GM23338 (cell line): ENCODE data around the gene EFR3B. TPM values are rescaled to one million over a fixed set of nuclear protein-coding genes. Genes with fewer than 3 reads are reported as not detected.

Source experiments
- ATAC-seq: fragments of 200-7000 bp; cut with Tn5 transposase; 3 replicates; pipeline ENCODE4 v1.9.1; 2020
- DNase-seq: peaks from one replicate; pipeline ENCODE4 v3.0.0-alpha.2; 2015; ENCODE audit warnings: low spot score
- H2AFZ ChIP-seq: fragments of 200-600 bp; sonication (generic); 2 replicates; pipeline ENCODE4 v1.8.0; 2016; ENCODE audit warnings: antibody characterized with exemption, mild to moderate bottlenecking, moderate library complexity
- H3F3A ChIP-seq: fragments of 200-600 bp; sonication (generic); replicated peaks from 2 replicates; pipeline ENCODE4 v1.8.0; 2017; ENCODE audit warnings: antibody characterized with exemption, mixed run types, low read depth
- H3K27ac ChIP-seq: fragments of 200-600 bp; sonication (generic); 2 replicates; pipeline ENCODE4 v1.6.1; 2016; ENCODE audit warnings: low read depth
- H3K27me3 ChIP-seq: fragments of 200-600 bp; sonication (generic); 2 replicates; pipeline ENCODE4 v1.8.0; 2016; ENCODE audit warnings: mild to moderate bottlenecking, mixed run types, moderate library complexity; ENCODE audit not compliant: insufficient read depth
- H3K36me3 ChIP-seq: fragments of 200-600 bp; sonication (generic); 2 replicates; pipeline ENCODE4 v1.8.0; 2016; ENCODE audit warnings: mild to moderate bottlenecking; ENCODE audit not compliant: insufficient read depth
- H3K4me1 ChIP-seq: fragments of 200-600 bp; sonication (generic); 2 replicates; pipeline ENCODE4 v1.8.0; 2016; ENCODE audit warnings: mild to moderate bottlenecking, moderate library complexity; ENCODE audit not compliant: insufficient read depth
- H3K4me2 ChIP-seq: fragments of 200-600 bp; sonication (generic); 2 replicates; pipeline ENCODE4 v1.7.1; 2017; ENCODE audit warnings: mixed run types
- H3K4me3 ChIP-seq: fragments of 200-600 bp; sonication (generic); 2 replicates; pipeline ENCODE4 v1.6.1; 2016; ENCODE audit warnings: mixed run types
- H3K79me2 ChIP-seq: fragments of 200-600 bp; sonication (generic); replicated peaks from 2 replicates; pipeline ENCODE4 v1.8.0; 2017; ENCODE audit warnings: mild to moderate bottlenecking; ENCODE audit not compliant: insufficient read depth
- H3K9me2 ChIP-seq: fragments of 200-600 bp; sonication (generic); 2 replicates; pipeline ENCODE4 v1.8.0; 2017; ENCODE audit not compliant: insufficient read depth
- H4K20me1 ChIP-seq: fragments of 200-600 bp; sonication (generic); replicated peaks from 2 replicates; pipeline ENCODE4 v1.8.0; 2017; ENCODE audit warnings: mild to moderate bottlenecking; ENCODE audit not compliant: insufficient read depth
- H3K27ac Mint-ChIP-seq: 2 replicates; pipeline ENCODE4 v1.8.0; 2020; ENCODE audit warnings: inconsistent platforms, mild to moderate bottlenecking, moderate library complexity, mixed read lengths
- H3K27me3 Mint-ChIP-seq: 3 replicates; pipeline ENCODE4 v1.8.0; 2022; ENCODE audit warnings: low read depth, mild to moderate bottlenecking, moderate library complexity, mixed read lengths, inconsistent platforms; ENCODE audit not compliant: insufficient read depth, poor library complexity
- H3K36me3 Mint-ChIP-seq: 3 replicates; pipeline ENCODE4 v1.8.0; 2021; ENCODE audit warnings: low read depth, mild to moderate bottlenecking, inconsistent platforms, moderate library complexity, mixed read lengths
- H3K4me1 Mint-ChIP-seq: 3 replicates; pipeline ENCODE4 v1.8.0; 2020; ENCODE audit warnings: mild to moderate bottlenecking, inconsistent platforms, mixed read lengths
- H3K4me3 Mint-ChIP-seq: 3 replicates; pipeline ENCODE4 v1.8.0; 2021; ENCODE audit warnings: moderate library complexity, mild to moderate bottlenecking, inconsistent platforms, mixed read lengths
- H3K9me3 Mint-ChIP-seq: 3 replicates; pipeline ENCODE4 v1.8.0; 2020; ENCODE audit warnings: moderate library complexity, mild to moderate bottlenecking, inconsistent platforms, mixed read lengths
- CREB1 ChIP-seq: fragments of 250-450 bp; sonication (Bioruptor Pico); IDR thresholded peaks from 2 replicates; pipeline ENCODE4 v1.5.0; 2020; ENCODE audit warnings: low read depth, mild to moderate bottlenecking, moderate library complexity
- CTCF ChIP-seq, 2 experiments: fragments of 200-600 bp in 1 of 2; sonication (generic) in 1 of 2; conservative IDR thresholded peaks; 2 replicates each; pipeline versions ENCODE4 v1.5.1 to v1.6.1; 2016 to 2017; ENCODE audit warnings: antibody characterized with exemption in 2 of 2, low read depth in 2 of 2, mild to moderate bottlenecking in 2 of 2, moderate library complexity in 1 of 2
- EZH2phosphoT487 ChIP-seq: fragments of 200-600 bp; sonication (generic); IDR thresholded peaks from one replicate; pipeline ENCODE4 v1.8.1; 2018; ENCODE audit warnings: antibody characterized with exemption; ENCODE audit not compliant: unreplicated experiment
- JUNB ChIP-seq: IDR thresholded peaks from one replicate; pipeline ENCODE4 v1.6.1; 2016; ENCODE audit warnings: antibody characterized with exemption; ENCODE audit not compliant: unreplicated experiment
- STAT1 ChIP-seq: IDR thresholded peaks from one replicate; pipeline ENCODE4 v1.6.1; 2016; ENCODE audit warnings: antibody characterized with exemption; ENCODE audit not compliant: unreplicated experiment
- ZNF114 ChIP-seq: fragments of 250-450 bp; sonication (Bioruptor Pico); IDR thresholded peaks from 2 replicates; pipeline ENCODE4 v1.5.0; 2020; ENCODE audit warnings: mild to moderate bottlenecking, moderate library complexity
- ZNF331 ChIP-seq: fragments of 250-450 bp; sonication (Bioruptor Pico); IDR thresholded peaks from 2 replicates; pipeline ENCODE4 v1.5.0; 2020; ENCODE audit warnings: low read depth, mild to moderate bottlenecking, moderate library complexity
- polyA plus RNA-seq: library from polyadenylated mRNA; unstranded; fragments of >200 nt; fragmentation: Nextera tagmentation; extraction: Ambion mirVana; gene quantifications from 2 replicates; pipeline ENCODE4 v1.2.1, GENCODE V29; 2016
- total RNA-seq: library from RNA; depleted of rRNA; stranded (reverse); fragments of >200 nt; shearing (Covaris generic); gene quantifications from 2 replicates; pipeline ENCODE4 v1.2.3, GENCODE V29; 2014

EFR3B gene
- total and polyA plus RNA-seq, 2 experiments from 2014 or later, result 3.3 to 10.7 TPM

- Histone ChIP-seq H3K4me3 (no peak overlapping the region), H3F3A (no peaks in the 10 kb centered on the region), H3K9me2 (no peaks in the 10 kb centered on the region), H3K4me1 (no peaks in the 10 kb centered on the region), H3K36me3 (no peaks in the 10 kb centered on the region), H3K27me3 (peaks cover 2% of the 10 kb centered on the region; the same call in 1 of the 2 replicates), H3K27ac (no peak overlapping the region), H2AFZ (no peak overlapping the region), H4K20me1 (no peaks in the 10 kb centered on the region), H3K79me2 (no peaks in the 10 kb centered on the region), H3K4me2 (no peak overlapping the region)
- TF ChIP-seq CREB1, result no peak
- no peak for TF ChIP-seq ZNF331 (CRISPR knock-in tag)
- no peak for TF ChIP-seq ZNF114 (CRISPR knock-in tag)
- TF ChIP-seq STAT1, result no peak
- TF ChIP-seq CTCF (conservative IDR thresholded peaks at IDR 0.05; ENCODE audit: low read depth in 2 of 2), result no peak
- no peak for TF ChIP-seq JUNB
- no peak for TF ChIP-seq EZH2phosphoT487
- H3K27ac Mint-ChIP-seq, result no peak overlapping the region
- H3K4me3 Mint-ChIP-seq, result no peak overlapping the region
- no peaks in the 10 kb centered on the region for H3K9me3 Mint-ChIP-seq
- DNase-seq (no peak), ATAC-seq (no peak)
- H3K4me1 Mint-ChIP-seq, result no peaks in the 10 kb centered on the region
- H3K36me3 Mint-ChIP-seq, result no peaks in the 10 kb centered on the region
- H3K27me3 Mint-ChIP-seq, result peaks cover 3% of the 10 kb centered on the region
These were observed 134.3 kb downstream of the EFR3B start for GRCh38 chr2:25176138-25176537.

DNA sequence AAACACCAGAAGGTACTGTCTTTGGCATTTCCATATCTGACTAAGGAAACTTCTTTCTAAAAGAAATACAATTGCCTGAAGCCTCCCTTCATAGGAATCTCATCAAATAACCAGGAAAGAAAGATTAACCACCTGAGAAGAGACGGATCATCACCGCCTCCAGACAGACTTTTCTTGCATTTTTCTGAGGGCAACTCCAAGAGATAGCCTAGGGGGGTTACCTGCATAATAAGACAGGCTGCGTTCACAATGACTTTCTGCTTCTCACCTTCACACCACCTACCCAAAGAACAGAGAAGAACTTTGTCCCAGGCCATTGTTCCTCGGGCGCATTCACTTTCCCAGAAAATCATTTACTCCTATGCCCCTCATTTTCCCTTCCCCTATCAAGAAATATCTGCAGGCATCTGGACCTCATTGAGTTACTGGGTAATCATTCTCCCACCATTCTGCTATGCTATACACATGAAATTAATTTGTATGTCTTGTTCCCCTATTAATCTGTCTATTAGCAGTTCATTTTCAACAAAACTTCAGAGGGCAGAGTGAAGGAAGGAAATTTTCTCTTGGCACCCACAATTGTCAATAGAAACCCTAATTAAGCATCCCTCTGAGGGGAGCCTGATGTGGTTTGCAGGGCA, 134.8 kb downstream of the EFR3B start:
- H3K4me2 ChIP-seq, result no peak overlapping the region
- ATAC-seq (no peak), DNase-seq (no peak)
- Mint-ChIP-seq H3K9me3 (no peaks in the 10 kb centered on the region), H3K4me3 (no peak overlapping the region), H3K36me3 (no peaks in the 10 kb centered on the region), H3K4me1 (no peaks in the 10 kb centered on the region), H3K27me3 (peaks cover 2% of the 10 kb centered on the region), H3K27ac (no peak overlapping the region)
- H3K27me3 ChIP-seq, result no peaks in the 10 kb centered on the region
- H3K4me3 ChIP-seq, result no peak overlapping the region
- H3K9me2 ChIP-seq, result no peaks in the 10 kb centered on the region
- no peaks in the 10 kb centered on the region for H3F3A ChIP-seq
- H3K27ac ChIP-seq, result no peak overlapping the region
- no peaks in the 10 kb centered on the region for H3K79me2 ChIP-seq
- peak overlapping the region; percentile 52 for H2AFZ ChIP-seq
- H3K4me1 ChIP-seq, result no peaks in the 10 kb centered on the region
- TF ChIP-seq CTCF (conservative IDR thresholded peaks at IDR 0.05; ENCODE audit: low read depth in 2 of 2) (no peak), ZNF114 (CRISPR knock-in tag) (no peak), STAT1 (no peak)
- H3K36me3 ChIP-seq, result no peaks in the 10 kb centered on the region
- H4K20me1 ChIP-seq, result no peaks in the 10 kb centered on the region
